ENCODE data around the gene SERINC3. TPM values are rescaled to one million over a fixed set of nuclear protein-coding genes. Genes with fewer than 3 reads are reported as not detected.

The SERINC3 gene
- total and polyA plus RNA-seq, 2 of the 13 experiments (the other 11 are each of a cell fraction or from before 2014, with no cell fraction given) = 82.0 to 226 TPM

- TF ChIP-seq ZBTB40 (IDR thresholded peaks at IDR 0.05) (no peak), ZBTB40 (CRISPR knock-in tag; IDR thresholded peaks at IDR 0.05) (no peak), ARNTL (CRISPR knock-in tag; IDR thresholded peaks at IDR 0.05) (0 out of 2 replicates have a peak, but pooled peaks have one; percentile 29), ZNF75D (CRISPR knock-in tag; IDR thresholded peaks at IDR 0.05; ENCODE audit: borderline replicate concordance) (no peak), SOX6 (IDR thresholded peaks at IDR 0.05) (no peak), SOX6 (CRISPR knock-in tag; IDR thresholded peaks at IDR 0.05) (0 out of 2 replicates have a peak, but pooled peaks have one; percentile 16), ZBTB20 (CRISPR knock-in tag; IDR thresholded peaks at IDR 0.05; ENCODE audit: borderline replicate concordance, low read depth) (no peak), FOXA1 (IDR thresholded peaks at IDR 0.05) (no peak), FOXA1 (CRISPR knock-in tag; IDR thresholded peaks at IDR 0.05) (peak; percentile 61; the same call in 1 of the 2 replicates), KDM4B (CRISPR knock-in tag; IDR thresholded peaks at IDR 0.05) (no peak), ZNF530 (CRISPR knock-in tag; IDR thresholded peaks at IDR 0.05; ENCODE audit: low read depth) (no peak), HMGXB3 (CRISPR knock-in tag; IDR thresholded peaks at IDR 0.05; ENCODE audit: borderline replicate concordance) (no peak), ZNF263 (CRISPR knock-in tag; IDR thresholded peaks at IDR 0.05) (no peak), TEAD3 (CRISPR knock-in tag; optimal IDR thresholded peaks at IDR 0.05; ENCODE audit: borderline replicate concordance) (peak; percentile 27)
Observed at GRCh38 chr20:44448753-44449546, 72.9 kb downstream of the SERINC3 start (continued).
